HG03097 (cell line): Measurements from ENCODE around the gene AIF1L.
"Not testable (repeated sequence)": the region's sequence is repeated elsewhere in the genome, so short reads cannot be mapped to it uniquely, and the experiment has no call there.

Experiments used
- ATAC-seq: cut with Tn5 transposase; IDR thresholded peaks from one replicate; pipeline ENCODE4 v1.9.1; 2021; ENCODE audit not compliant: unreplicated experiment, low FRiP score

Gene AIF1L

DNA sequence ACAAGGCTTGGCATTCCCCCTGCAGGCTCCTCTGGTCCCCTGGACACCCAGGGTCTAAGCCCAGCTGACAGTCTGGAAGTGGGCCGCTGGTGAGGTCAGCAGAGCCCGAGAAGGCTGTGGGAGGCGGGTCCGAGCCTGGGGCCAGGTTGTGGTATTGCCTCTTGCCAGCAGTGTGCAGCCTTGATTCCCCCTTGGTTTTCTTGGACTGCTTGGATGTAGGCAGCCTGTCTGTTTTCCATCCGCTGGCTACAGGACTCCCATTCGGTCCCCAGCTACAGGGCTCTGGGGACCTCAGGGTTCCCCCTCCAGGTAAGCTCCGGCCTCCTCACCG, 1.6 kb downstream of the AIF1L start:
- no peak for ATAC-seq

DNA sequence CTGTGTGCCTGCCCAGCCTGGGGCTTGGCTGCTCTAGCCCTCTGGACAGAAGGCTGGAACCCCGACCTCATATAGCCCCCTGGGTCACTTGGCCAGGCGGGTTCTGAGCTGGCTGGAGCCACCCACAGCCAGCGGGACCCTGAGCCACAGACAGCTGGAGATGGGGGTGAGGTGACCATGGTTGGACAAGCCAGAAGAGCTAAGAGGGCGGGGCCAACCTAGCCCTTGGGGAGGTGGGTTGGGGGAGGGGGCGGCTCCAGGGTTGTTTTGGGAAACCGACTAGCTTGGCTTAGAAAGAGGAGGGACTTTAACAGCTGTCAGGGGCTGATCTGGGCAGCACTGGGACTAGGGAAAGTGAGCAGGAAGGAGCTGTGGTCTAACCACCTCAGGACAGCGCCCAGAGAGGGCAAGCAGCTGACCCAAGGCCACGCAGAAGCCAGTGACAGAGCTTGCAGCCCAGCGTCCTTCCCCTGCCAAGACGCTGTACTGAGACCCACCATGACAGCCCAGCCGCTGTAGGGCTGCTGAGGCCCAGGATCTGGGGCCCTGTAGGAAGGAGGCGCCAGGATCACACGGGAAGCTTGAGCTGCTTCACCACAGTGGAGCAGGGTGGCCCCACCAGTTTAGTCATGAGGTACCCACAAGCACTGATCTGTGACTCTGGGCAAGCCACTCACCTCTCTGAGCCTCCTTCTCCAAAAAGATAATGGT, 2.2 kb downstream of the AIF1L start:
- ATAC-seq = no peak

DNA sequence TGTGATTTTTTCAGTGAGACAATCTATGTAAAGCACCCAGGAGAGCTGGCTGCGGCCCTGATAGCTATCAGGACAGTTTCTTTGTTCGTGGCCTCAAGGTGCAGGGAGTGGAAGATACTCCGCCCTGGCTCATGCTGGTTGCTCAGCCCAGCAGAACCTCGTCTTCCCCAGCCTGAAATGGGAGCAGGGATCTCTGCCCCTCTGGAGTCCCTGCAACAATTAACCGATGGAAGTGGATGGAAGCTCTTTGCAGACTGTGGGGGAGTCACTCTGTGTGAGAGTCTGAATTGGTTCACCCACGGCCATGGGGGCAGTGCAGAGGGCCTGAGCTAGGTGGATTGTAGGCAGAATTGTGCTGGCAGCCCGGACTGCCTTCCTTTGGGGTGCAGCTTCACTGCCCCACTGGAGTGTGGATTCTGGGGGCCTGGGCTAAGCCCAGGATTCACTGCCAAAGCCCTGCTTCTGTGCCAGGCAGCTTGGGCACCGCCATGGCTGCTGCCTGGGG, 2.8 kb downstream of the AIF1L start:
- no peak for ATAC-seq

DNA sequence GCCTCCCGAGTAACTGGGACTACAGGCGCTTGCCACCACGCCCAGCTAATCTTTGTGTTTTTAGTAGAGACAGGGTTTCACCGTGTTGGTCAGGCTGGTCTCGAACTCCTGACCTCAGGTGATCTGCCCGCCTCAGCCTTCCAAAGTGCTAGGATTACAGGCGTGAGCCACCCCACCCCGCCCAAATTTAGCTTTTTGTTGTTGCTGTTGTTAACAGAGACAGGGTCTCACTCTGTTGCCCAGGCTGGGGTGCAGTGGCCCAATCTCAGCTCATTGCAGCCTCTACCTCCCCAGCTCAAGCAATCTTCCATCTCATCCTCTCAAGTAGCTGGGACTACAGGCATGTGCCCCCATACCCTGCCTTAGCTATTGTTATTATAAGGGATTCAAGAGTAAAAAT, 3.5 kb downstream of the AIF1L start:
- not testable (repeated sequence) for ATAC-seq

DNA sequence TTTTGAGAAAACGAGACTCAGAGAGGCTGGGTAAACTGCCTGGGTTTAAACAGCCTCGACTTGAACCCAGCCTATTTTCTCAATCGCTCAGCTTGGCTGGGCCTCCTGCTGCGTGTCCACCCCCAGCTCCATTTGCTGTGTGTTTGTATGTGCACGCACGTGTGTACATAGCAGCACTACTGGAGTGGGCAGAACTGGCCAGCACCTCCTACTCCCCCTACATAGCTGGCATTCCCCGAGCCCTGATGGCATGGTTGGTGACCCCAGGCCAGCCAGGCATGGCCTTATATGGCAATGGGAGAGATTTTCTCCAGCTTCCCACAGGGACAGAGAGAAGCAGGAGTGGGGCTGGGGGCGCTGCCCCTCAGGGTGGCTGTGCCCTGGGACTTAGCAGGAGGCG, 4.1 kb downstream of the AIF1L start:
- ATAC-seq = no peak

DNA sequence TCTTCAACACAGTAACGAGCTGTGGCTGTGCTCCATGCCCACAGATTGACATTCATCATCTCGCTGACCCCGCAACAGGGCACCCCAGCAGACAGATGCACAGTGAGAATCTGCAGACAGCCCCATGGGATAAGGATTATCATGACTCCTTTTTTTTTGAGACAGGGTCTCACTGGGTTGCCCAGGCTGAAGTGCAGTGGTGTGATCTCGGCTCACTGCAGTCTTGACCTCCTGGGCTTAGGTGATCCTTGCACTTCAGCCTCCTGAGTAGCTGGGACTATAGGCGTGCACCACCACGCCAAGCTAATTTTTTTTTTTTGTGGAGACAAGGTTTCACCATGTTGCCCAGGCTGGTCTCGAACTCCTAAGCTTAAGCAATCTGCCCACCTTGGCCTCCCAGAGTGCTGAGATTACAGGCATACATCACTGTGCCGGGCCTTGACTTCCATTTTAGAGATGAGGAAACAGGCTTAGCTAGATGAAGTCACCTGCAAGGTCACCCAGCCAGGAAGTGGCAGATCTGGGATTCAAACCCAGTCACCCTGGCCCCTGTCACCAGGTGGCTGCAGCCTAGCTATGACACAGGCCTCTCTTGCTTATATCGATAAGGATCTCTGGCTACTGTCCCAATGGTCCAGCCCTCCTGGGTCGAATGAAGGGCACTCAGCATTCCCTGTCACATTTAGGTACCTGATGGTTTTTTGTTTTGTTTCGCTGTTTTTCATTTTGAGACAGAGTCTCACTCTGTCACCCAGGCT, 5.1 kb downstream of the AIF1L start:
- no peak for ATAC-seq

DNA sequence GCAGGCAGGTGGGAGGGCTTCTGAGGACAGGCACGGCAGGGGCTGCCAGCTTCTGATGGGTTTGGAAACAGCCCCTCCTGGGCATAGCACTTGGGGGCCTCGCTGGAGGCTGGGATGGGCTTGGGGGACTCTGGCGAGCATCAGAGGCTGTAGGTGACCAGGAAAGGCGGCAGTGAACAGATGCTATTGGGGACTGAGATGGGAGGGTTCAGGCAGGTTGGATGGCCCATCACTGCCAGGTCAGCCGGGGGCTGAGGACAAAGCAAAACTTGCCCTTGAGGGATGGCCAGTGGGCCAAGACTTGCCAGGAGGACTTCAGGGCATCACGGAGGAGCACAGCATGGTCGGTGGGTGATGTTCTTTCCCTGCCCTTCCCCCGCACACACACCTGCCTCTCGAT, 6.7 kb downstream of the AIF1L start:
- no peak for ATAC-seq

DNA sequence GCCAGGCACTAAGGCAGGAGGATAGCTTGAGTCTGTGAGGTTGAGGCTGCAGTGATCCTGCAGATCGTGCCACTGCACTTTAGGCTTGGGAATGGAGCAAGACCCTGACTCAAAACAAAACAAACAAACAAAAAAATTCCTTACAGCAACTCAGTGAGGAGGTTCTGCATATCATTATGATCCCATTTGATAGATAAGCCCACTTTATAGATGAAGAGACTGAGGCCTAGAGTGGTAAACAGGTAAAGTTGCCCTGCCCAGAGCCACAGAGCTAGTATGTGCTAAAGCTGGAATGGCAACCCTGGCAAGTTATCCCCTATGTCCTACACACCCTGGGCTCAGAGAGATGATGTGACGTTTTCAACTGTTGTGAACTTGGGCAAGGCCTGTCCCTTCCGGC, 7.2 kb downstream of the AIF1L start:
- ATAC-seq = no peak

DNA sequence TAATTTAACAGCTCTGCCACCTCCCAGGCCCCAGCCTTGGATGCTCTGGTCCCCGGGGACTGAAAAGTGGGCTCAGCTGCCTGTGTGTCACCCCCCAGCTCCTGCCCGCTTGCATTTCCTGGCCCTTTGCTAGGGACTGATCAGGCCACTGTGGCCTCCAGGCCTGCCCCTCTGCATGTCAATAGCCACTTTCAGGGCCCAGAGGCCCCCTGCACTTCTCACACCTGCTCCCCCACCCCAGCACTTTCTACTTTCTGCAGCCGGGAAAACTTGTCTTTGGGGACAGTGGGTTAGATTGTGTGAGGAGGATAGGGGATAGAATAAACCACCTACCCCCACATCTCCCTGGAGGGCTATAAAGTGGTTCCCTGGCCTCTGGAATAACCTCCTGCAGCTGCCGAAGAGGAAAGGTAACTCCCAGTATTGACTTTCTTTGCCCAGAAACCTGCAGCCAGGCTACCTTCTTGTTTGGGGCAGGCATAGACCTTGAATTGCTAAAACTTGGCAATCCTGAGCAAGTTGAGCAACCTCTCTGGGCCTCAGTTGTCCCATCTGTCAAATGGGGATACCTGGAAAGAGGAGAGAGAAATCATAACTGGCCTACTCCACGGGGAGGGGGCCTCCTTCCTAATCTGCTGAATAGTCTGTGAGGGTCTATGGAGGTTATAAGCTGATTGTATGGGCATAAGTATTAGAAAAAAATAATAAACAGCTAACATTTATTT, 7.8 kb downstream of the AIF1L start:
- ATAC-seq = no peak

DNA sequence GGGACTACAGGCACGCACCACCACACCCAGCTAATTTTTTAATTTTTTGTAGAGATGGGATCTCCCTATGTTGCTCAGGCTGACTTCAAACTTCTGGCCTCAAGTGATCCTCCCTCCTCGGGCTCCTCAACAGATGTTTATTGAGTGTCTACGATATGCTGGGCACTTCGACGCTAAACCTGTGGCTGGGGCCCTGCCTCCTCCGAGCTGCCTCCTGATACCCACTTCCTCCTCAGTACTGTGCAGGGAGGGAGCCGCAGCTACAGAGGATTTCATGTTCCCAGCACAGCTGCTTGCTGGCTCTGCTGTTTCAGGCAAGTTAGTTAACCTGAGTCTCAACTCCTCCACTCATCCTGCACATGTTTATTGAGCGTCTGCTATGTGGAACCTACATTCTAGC, 9.6 kb downstream of the AIF1L start:
- no peak for ATAC-seq

DNA sequence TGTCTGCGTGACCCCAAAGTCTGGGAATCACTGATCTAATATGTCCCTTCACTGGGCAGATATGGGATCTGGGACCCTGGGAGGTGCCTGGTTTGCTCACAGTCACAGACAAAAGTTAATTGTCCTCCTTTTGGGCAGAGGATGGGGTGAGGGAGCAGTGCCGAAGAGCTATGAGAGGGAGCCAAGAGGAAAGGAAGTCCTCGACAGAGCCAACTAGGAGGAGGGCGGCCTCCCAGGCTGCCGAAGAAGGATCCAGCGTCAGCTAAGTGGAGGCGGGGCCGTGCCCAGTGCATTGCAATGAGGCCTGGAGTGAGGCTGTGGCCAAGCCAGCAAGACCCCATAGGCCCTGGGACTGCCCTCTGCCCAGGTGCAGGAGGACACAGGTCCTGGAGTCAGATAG, 11.4 kb downstream of the AIF1L start:
- ATAC-seq = no peak

DNA sequence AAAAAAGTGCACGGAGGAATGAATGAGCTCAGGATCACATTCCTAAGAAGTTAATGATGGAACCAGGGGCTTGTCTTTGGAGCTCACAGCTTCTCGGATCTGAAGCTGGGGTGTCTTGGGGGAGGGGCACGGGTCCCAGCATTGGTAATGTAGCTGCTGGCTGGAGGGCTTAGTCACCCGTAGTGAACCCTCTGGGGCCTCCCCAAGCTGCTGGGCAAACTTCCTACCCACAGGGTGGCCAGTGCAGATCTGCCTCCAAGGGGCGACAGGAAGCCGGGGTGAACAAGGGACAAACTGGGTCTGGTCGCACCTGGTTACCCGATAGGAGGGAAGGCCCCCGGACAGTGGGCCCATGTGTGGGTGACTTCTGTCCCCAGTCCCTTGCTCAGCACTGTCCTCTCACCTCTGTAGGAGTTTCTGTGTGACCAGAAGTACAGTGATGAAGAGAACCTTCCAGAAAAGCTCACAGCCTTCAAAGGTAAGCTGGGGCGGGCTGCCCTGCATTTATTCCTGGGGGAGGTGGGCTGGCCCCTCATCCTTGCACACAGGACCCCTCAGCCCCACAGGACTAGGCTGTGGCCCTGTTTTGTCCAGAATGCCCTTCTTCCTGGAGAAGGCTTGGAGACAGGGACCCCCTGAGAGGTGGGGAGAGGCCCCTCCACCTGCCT, 15.0 kb downstream of the AIF1L start:
- ATAC-seq = no peak

DNA sequence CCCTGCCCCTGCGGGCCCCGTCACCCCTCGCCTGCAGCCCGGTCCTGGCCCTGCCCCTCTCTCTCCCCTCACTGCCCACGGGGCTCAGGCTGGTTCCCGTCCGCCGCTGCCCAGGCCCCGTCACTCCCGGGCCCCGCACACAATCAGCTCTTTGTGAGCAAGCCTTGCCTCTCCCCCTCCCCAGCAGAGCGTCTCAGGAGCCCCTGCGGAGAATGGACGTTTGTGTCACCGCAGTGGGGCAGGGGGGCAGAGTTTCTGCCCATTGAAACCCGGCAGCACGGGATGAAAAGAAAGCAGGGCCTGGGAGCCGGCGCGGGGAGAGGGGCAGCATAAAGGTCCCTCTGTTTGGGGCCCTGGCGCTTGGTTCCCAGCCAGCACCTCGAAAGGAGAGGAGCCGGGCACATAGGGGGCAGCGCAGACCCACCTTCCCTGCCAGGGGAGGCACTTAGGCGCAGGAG, 15.6 kb downstream of the AIF1L start:
- ATAC-seq = no peak

DNA sequence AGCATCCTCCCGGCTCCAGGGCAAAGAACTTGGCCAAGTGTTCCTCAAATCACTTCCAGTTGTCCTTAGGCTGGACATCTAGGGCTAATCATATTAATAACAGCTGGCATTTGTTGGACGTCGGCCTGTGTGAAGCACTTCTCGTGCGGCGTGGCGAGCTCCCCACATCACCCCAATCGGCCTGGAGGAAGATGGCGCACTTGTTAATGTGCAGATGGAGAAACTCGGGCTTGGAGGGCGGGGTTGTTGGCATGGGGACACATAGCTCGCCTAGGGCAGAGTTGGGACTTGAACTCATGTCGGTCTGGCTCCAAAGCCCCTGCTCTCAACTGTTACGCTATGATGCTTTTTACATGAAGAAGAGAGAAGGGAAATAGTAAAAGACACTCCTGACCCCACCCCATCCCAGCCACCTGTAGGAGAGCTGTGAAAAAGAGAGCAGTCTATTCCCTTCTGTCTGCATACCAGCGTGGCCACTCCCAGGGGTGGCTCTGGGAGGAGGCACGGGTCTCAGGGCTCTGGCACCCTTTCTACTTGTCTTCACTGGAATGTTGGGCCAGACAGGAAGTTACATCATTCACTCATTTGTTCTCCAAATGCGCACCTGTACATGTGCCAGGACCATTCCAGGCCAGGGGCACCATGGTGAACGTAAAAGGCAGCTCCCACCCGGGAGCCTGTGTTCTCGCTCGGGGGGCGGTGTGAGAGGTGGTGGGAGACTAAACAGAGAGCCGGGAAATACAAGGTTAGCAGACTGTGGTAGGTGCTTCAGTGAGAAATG, 16.2 kb downstream of the AIF1L start:
- ATAC-seq = no peak

DNA sequence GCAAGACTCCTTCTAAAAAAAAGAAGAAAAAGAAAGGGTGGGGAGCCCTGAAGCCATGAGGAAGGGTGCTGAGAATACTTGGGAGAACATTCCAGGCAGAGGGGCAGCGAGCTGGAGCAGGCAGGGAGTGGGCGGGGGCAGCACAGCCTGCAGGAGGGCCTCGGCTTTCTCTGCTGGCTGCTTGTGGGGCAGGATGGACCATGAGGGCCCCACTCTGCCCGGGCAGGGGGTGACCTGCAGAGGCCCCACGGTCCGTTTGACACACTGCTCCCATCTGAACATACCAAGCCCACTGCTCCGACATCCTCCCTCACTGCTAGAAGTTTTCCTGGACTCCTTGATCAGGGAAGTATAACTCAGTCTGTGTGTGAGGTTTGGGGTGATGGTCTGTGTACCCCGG, 17.3 kb downstream of the AIF1L start:
- ATAC-seq = no peak

DNA sequence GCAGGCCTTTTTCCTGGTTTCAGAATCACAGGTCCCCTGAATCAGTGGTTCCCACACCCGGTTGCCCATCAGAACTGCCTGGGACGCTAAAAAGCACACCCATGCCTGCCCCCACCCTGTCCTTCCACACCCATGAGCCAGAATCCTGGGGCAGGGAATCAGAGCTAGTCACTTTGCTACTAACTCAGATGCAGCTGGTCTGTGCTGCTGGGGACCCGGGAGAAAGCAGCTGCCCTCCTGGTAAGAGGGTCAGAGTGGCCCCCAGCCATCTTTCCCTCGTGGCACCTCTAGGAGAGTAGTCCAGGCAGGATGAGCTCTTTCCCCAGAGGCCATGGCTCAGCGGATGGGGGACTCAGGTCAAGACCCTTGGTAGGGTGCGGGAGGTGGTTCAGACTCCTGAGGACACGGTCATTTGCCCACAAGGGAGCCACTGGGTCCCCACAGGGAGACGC, 17.8 kb downstream of the AIF1L start:
- no peak for ATAC-seq

DNA sequence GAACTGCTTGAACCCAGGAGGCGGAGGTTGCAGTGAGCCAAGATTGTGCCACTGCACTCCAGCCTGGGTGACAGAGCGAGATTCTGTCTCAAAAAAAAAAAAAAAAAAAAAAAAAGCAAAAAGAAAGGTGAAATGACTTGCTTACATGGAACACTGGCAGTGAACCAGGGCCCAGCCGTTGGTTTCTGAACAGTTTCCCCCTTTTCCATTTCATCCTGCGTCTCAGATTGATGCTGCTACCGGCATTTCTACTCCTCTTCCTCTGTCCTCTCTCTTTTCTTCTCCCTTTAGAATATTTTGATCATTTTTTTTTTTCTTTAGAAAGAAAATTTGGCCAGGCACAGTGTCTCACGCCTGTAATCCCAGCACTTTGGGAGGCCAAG, 19.0 kb downstream of the AIF1L start:
- not testable (repeated sequence) for ATAC-seq

DNA sequence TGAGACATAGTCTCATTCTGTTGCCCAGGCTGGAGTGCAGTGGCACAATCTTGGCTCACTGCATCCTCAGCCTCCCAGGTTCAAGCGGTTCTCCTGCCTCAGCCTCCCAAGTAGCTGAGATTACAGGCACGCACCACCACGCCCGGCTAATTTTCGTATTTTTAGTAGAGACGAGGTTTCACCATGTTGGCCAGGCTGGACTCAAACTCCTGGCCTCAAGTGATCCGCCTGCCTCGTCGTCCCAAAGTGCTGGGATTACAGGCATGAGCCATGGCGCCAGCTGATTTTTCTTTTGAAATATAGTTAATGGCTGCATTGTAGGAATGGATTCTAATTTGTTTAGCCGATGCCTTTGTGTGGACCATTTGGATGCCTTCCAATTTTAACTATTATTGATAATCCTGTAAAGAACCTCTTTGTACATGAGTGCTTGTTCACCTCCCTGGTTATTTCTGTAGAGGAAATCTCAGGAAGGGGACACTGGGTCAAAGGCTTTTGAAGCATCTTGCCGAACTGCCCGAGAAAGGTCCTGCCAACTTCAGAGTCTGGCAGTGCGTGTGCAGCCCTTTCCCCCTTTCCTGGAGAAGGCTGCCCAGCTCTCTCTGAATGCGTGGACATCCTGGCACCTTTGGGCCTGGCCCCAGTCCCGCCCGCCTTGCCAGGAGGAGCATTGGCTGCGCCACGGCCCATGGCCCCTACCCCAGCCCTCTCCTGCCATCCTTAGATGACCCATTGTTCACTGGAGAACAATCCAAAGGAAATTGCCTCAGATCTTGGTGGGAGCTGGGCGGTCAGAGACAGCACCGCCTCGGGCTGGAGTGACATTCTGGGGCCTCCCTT, 20.2 kb downstream of the AIF1L start:
- no peak for ATAC-seq

DNA sequence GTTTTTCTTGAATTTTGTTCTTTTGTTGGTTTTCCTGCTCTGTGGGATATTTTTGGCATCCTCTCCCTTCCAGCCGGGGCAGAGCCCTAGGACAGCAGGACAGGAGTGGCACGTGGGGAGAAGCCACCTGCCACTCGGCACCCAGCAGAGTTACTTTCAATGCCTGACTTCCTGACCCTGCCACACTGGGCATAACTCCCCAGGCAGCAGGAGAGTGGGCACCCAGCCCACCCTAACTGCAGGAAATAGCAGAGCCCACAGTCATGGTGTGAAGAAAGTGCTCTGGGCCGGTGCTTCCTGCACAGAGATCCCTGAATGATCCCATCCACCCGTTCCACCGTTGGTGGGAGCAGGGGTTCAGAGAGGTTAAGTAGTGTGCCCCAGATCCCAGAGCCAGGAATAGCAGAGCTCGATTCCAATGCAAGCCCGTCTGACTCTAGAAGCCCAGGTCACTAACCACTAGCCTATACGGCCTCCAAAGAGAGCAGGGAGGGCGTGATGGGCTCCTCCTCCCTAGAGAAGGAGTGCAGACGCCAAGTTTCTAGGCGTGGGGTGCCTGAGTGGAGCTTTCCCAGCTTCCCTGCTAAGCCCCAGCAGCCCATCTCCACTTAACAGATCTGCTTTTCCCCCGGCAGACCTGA, 20.9 kb downstream of the AIF1L start:
- ATAC-seq = no peak
